IMR-90 (cell line): ENCODE measurements around the gene KRTAP21-1. TPM values are rescaled to one million over a fixed set of nuclear protein-coding genes. Genes with fewer than 3 reads are reported as not detected.

Experiments
- ATAC-seq: fragments of 200-7000 bp; cut with Tn5 transposase; 2 replicates; pipeline ENCODE4 v1.9.1; 2020; ENCODE audit warnings: low read depth, mild to moderate bottlenecking, moderate library complexity
- BruUV-seq: library from RNA; stranded (reverse); fragments of 400-500 nt; replicated peaks from 2 replicates; lab custom pipeline; 2021; lab: Mats Ljungman, UMichigan
- CTCF ChIA-PET: fragments of 300-600 bp; formaldehyde crosslinking; extraction: SDS; loops from one replicate; lab custom pipeline; 2021; ENCODE audit warnings: antibody characterized with exemption; lab: Yijun Ruan, JAX
- POLR2A ChIA-PET: fragments of 300-600 bp; sonication (Branson Sonifier 250); formaldehyde crosslinking; loops from one replicate; lab custom pipeline; 2022; ENCODE audit warnings: antibody characterized with exemption; ENCODE audit not compliant: unreplicated experiment; lab: Charles Lee
- DNase-seq: peaks from one replicate; pipeline ENCODE4 v3.0.0; 2013
- H2AFZ ChIP-seq: replicated peaks from 2 replicates; pipeline ENCODE3; 2013; ENCODE audit warnings: low read length, mild to moderate bottlenecking; ENCODE audit not compliant: poor library complexity
- H2AK5ac ChIP-seq: 2 replicates; pipeline ENCODE4 v1.6.1; 2013; ENCODE audit warnings: low read depth, low read length, inconsistent platforms
- H2AK9ac ChIP-seq: replicated peaks from 2 replicates; pipeline ENCODE3; 2013; ENCODE audit warnings: mild to moderate bottlenecking, low read depth, low read length, moderate library complexity; ENCODE audit not compliant: poor library complexity
- H2BK120ac ChIP-seq: 2 replicates; pipeline ENCODE4 v1.6.1; 2013; ENCODE audit warnings: low read depth, low read length, inconsistent platforms
- H2BK15ac ChIP-seq: 3 replicates; pipeline ENCODE4 v1.6.1; 2013; ENCODE audit warnings: low read depth, low read length, inconsistent platforms
- H2BK20ac ChIP-seq: 2 replicates; pipeline ENCODE4 v1.6.1; 2013; ENCODE audit warnings: low read depth, mild to moderate bottlenecking, inconsistent platforms, low read length, moderate library complexity
- H2BK5ac ChIP-seq: 2 replicates; pipeline ENCODE4 v1.6.1; 2013; ENCODE audit warnings: mild to moderate bottlenecking, low read depth, low read length, inconsistent platforms; ENCODE audit not compliant: poor library complexity, severe bottlenecking
- H3K14ac ChIP-seq: replicated peaks from 2 replicates; pipeline ENCODE4 v1.6.1; 2013; ENCODE audit warnings: low read depth, low read length, inconsistent platforms
- H3K18ac ChIP-seq: 2 replicates; pipeline ENCODE4 v1.6.1; 2013; ENCODE audit warnings: low read depth, low read length, control low read depth
- H3K23ac ChIP-seq: 2 replicates; pipeline ENCODE4 v1.6.1; 2013; ENCODE audit warnings: low read depth, low read length, inconsistent platforms
- H3K27ac ChIP-seq: 2 replicates; pipeline ENCODE4 v1.5.1; 2013; ENCODE audit warnings: mild to moderate bottlenecking, control low read depth, low read length; ENCODE audit not compliant: insufficient read depth
- H3K27me3 ChIP-seq: 2 replicates; pipeline ENCODE4 v1.6.1; 2013; ENCODE audit warnings: low read length; ENCODE audit not compliant: control insufficient read depth, insufficient read depth
- H3K36me3 ChIP-seq: 2 replicates; pipeline ENCODE4 v1.6.1; 2013; ENCODE audit warnings: low read length, mixed read lengths; ENCODE audit not compliant: control insufficient read depth, insufficient read depth
- H3K4ac ChIP-seq: 2 replicates; pipeline ENCODE4 v1.6.1; 2013; ENCODE audit warnings: low read depth, low read length, inconsistent platforms
- H3K4me1 ChIP-seq: 2 replicates; pipeline ENCODE4 v1.6.1; 2013; ENCODE audit warnings: low read length, mixed read lengths; ENCODE audit not compliant: control insufficient read depth, insufficient read depth
- H3K4me2 ChIP-seq: 2 replicates; pipeline ENCODE4 v1.6.1; 2013; ENCODE audit warnings: low read depth, mild to moderate bottlenecking, control low read depth, low read length, moderate library complexity
- H3K4me3 ChIP-seq: 2 replicates; pipeline ENCODE4 v1.5.1; 2013; ENCODE audit warnings: low read depth, mild to moderate bottlenecking, control low read depth, low read length, moderate library complexity; ENCODE audit not compliant: insufficient read depth
- H3K56ac ChIP-seq: 2 replicates; pipeline ENCODE4 v1.6.1; 2013; ENCODE audit warnings: low read length, inconsistent platforms; ENCODE audit not compliant: insufficient read depth; ENCODE audit errors: extremely low read depth
- H3K79me1 ChIP-seq, 2 experiments: 2 replicates each; pipeline ENCODE4 v1.6.1; 2013; ENCODE audit warnings: low read length in 2 of 2, inconsistent platforms in 1 of 2, low read depth in 1 of 2
- H3K9ac ChIP-seq: 2 replicates; pipeline ENCODE4 v1.6.1; 2013; ENCODE audit warnings: low read depth, low read length, control low read depth
- H3K9me1 ChIP-seq: 2 replicates; pipeline ENCODE4 v1.6.1; 2013; ENCODE audit warnings: low read length, inconsistent platforms; ENCODE audit not compliant: insufficient read depth
- H3K9me3 ChIP-seq: 2 replicates; pipeline ENCODE4 v1.6.1; 2013; ENCODE audit warnings: low read length; ENCODE audit not compliant: control insufficient read depth, insufficient read depth
- H4K20me1 ChIP-seq: 2 replicates; pipeline ENCODE4 v1.6.1; 2013; ENCODE audit warnings: low read length, inconsistent platforms; ENCODE audit not compliant: insufficient read depth
- H4K5ac ChIP-seq: 2 replicates; pipeline ENCODE4 v1.6.1; 2013; ENCODE audit warnings: mild to moderate bottlenecking, low read depth, low read length, control low read depth
- H4K8ac ChIP-seq, 2 experiments: 2 replicates each; pipeline ENCODE4 v1.6.1; 2013; ENCODE audit warnings: low read depth in 2 of 2, low read length in 2 of 2, control low read depth in 1 of 2, inconsistent platforms in 1 of 2
- H4K91ac ChIP-seq: 2 replicates; pipeline ENCODE4 v1.6.1; 2013; ENCODE audit warnings: low read depth, low read length, inconsistent platforms; ENCODE audit not compliant: insufficient read depth
- BHLHE40 ChIP-seq: fragments of 150-350 bp; IDR thresholded peaks from 2 replicates; pipeline ENCODE4 v1.6.1; 2016; ENCODE audit warnings: mild to moderate bottlenecking, low read depth, low read length
- CEBPB ChIP-seq: IDR thresholded peaks from 2 replicates; pipeline ENCODE4 v1.6.1; 2012; ENCODE audit warnings: low read depth, low read length, improper control_type of control experiment
- CHD1 ChIP-seq: IDR thresholded peaks from 2 replicates; pipeline ENCODE4 v1.6.1; 2012; ENCODE audit warnings: low read depth, low read length, improper control_type of control experiment
- CTCF ChIP-seq: conservative IDR thresholded peaks from 2 replicates; pipeline ENCODE4 v1.5.1; 2012; ENCODE audit warnings: mild to moderate bottlenecking, low read depth, low read length, improper control_type of control experiment
- ELK1 ChIP-seq: fragments of 150-350 bp; IDR thresholded peaks from 2 replicates; pipeline ENCODE4 v1.6.1; 2016; ENCODE audit warnings: low read depth, mild to moderate bottlenecking, low read length, moderate library complexity, borderline replicate concordance
- FOS ChIP-seq: fragments of 150-350 bp; IDR thresholded peaks from 2 replicates; pipeline ENCODE4 v1.6.1; 2016; ENCODE audit warnings: low read depth, low read length
- MAFK ChIP-seq: IDR thresholded peaks from 2 replicates; pipeline ENCODE4 v1.6.1; 2012; ENCODE audit warnings: low read depth, low read length, improper control_type of control experiment
- MAZ ChIP-seq: IDR thresholded peaks from 2 replicates; pipeline ENCODE4 v1.6.1; 2012; ENCODE audit warnings: low read depth, mild to moderate bottlenecking, low read length, improper control_type of control experiment, moderate library complexity, borderline replicate concordance
- MXI1 ChIP-seq: IDR thresholded peaks from 2 replicates; pipeline ENCODE4 v1.6.1; 2012; ENCODE audit warnings: low read depth, mild to moderate bottlenecking, low read length, moderate library complexity, borderline replicate concordance
- NFE2L2 ChIP-seq: fragments of 150-350 bp; IDR thresholded peaks from 2 replicates; pipeline ENCODE4 v1.6.1; 2016; ENCODE audit warnings: low read depth, mild to moderate bottlenecking, low read length
- POLR2A ChIP-seq: IDR thresholded peaks from 2 replicates; pipeline ENCODE4 v1.6.1; 2012; ENCODE audit warnings: mild to moderate bottlenecking, low read depth, low read length
- RAD21 ChIP-seq: IDR thresholded peaks from 2 replicates; pipeline ENCODE4 v1.6.1; 2012; ENCODE audit warnings: low read length, improper control_type of control experiment
- RCOR1 ChIP-seq: IDR thresholded peaks from 2 replicates; pipeline ENCODE4 v1.6.1; 2012; ENCODE audit warnings: mild to moderate bottlenecking, low read length, improper control_type of control experiment; ENCODE audit not compliant: insufficient replicate concordance
- RFX5 ChIP-seq: IDR thresholded peaks from 2 replicates; pipeline ENCODE4 v1.8.0; 2012; ENCODE audit warnings: low read depth, mild to moderate bottlenecking, low read length, moderate library complexity
- SMC3 ChIP-seq: fragments of 150-350 bp; IDR thresholded peaks from 2 replicates; pipeline ENCODE4 v1.6.1; 2016; ENCODE audit warnings: low read depth, mild to moderate bottlenecking, antibody characterized with exemption, low read length, moderate library complexity
- USF2 ChIP-seq: fragments of 150-350 bp; IDR thresholded peaks from 2 replicates; pipeline ENCODE4 v1.6.1; 2017; ENCODE audit warnings: mild to moderate bottlenecking, antibody characterized with exemption, low read length, low read depth
- WGBS, 2 experiments: methylation state at CpG; one replicate each; pipeline versions ENCODE4 v1.1.5 to v1.1.7; 2013; ENCODE audit warnings: missing lambda C conversion rate in 2 of 2; ENCODE audit not compliant: insufficient read length in 1 of 2; ENCODE audit errors: extremely low coverage in 2 of 2; 5-methylcytosine and 5-hydroxymethylcytosine counted together
- dilution Hi-C: fragments of 300-500 bp; cut with HindIII; formaldehyde crosslinking; loops from one replicate; pipeline ENCODE4 v1.14.3; 2018; ENCODE audit warnings: low sequenced_read_pairs; ENCODE audit not compliant: unreplicated experiment
- in situ Hi-C: fragments of 300-500 bp; cut with MboI; formaldehyde crosslinking; loops from 3 replicates; pipeline ENCODE4 v1.14.3; 2019; ENCODE audit warnings: low sequenced_read_pairs, inconsistent platforms, mixed read lengths
- intact Hi-C: fragments of 100-400 bp; cut with micrococcal nuclease; formaldehyde crosslinking; loops from 2 replicates; pipeline ENCODE4 v1.10.0; 2022
- polyA plus RNA-seq, 3 experiments: library from polyadenylated mRNA; depleted of rRNA; stranded (reverse); fragments of >200 nt; gene quantifications; 2 replicates each; pipeline ENCODE4 v1.2.3, GENCODE V29; 2012; ENCODE audit warnings: low replicate concordance in 1 of 3
- total RNA-seq: library from RNA; depleted of rRNA; stranded (reverse); fragments of >200 nt; gene quantifications from 2 replicates; pipeline ENCODE4 v1.2.3, GENCODE V29; 2012

Gene KRTAP21-1
- total and polyA plus RNA-seq, 2 of the 4 experiments (the other 2 are of a cell fraction): not detected

- ChIA-PET CTCF (no interaction called here), POLR2A (no interaction called here)
- Histone ChIP-seq H4K8ac (no peak overlapping the region), H4K20me1 (no peaks in the 10 kb centered on the region), H2AK9ac (no peak overlapping the region), H3K27ac (no peak overlapping the region), H3K27me3 (no peaks in the 10 kb centered on the region), H3K79me1 (no peaks in the 10 kb centered on the region), H3K4me1 (no peaks in the 10 kb centered on the region), H3K36me3 (no peaks in the 10 kb centered on the region), H3K9ac (no peak overlapping the region), H3K18ac (no peak overlapping the region), H3K56ac (no peak overlapping the region), H3K4me2 (no peak overlapping the region), H2AK5ac (no peak overlapping the region), H2BK15ac (no peak overlapping the region), H2BK120ac (no peak overlapping the region), H3K14ac (no peak overlapping the region), H3K9me3 (peaks cover 5% of the 10 kb centered on the region), H3K4me3 (no peak overlapping the region), H4K91ac (no peak overlapping the region), H2BK20ac (no peak overlapping the region), H4K5ac (no peak overlapping the region), H2BK5ac (no peak overlapping the region), H3K4ac (no peak overlapping the region), H3K9me1 (no peaks in the 10 kb centered on the region), H2AFZ (no peak overlapping the region), H3K23ac (no peak overlapping the region)
- intact Hi-C loops (no loop called here), dilution Hi-C loops (no loop called here), in situ Hi-C loops (no loop called here)
- no CpG with 5 or more reads among the region's 1 CpG for WGBS, 2 experiments
- ATAC-seq (no peak), DNase-seq (no peak)
- no peak for TF ChIP-seq SMC3
- no peak for TF ChIP-seq CHD1
- no peak for TF ChIP-seq FOS
- no peak for TF ChIP-seq USF2
- no peak for TF ChIP-seq MXI1
- no peak for TF ChIP-seq NFE2L2
- no peak for TF ChIP-seq CTCF
- TF ChIP-seq MAZ: no peak
- no peak for TF ChIP-seq ELK1
- no peak for TF ChIP-seq BHLHE40
- TF ChIP-seq POLR2A: no peak
- no peak for TF ChIP-seq CEBPB
- no peak for TF ChIP-seq RCOR1
- no peak for TF ChIP-seq RFX5
- no peak for TF ChIP-seq RAD21
- no peak for TF ChIP-seq MAFK
- no TSS peak for BruUV-seq
Measured at GRCh38 chr21:30726726-30727125, 28.5 kb downstream of the KRTAP21-1 start.
